HG02973 (cell line): ENCODE data around the gene MIB2.
"Not testable (repeated sequence)": the region's sequence is repeated elsewhere in the genome, so short reads cannot be mapped to it uniquely, and the experiment has no call there.

Source experiments
- ATAC-seq: cut with Tn5 transposase; IDR thresholded peaks from one replicate; pipeline ENCODE4 v1.9.1; 2021; ENCODE audit warnings: moderate library complexity; ENCODE audit not compliant: unreplicated experiment

Gene MIB2

DNA sequence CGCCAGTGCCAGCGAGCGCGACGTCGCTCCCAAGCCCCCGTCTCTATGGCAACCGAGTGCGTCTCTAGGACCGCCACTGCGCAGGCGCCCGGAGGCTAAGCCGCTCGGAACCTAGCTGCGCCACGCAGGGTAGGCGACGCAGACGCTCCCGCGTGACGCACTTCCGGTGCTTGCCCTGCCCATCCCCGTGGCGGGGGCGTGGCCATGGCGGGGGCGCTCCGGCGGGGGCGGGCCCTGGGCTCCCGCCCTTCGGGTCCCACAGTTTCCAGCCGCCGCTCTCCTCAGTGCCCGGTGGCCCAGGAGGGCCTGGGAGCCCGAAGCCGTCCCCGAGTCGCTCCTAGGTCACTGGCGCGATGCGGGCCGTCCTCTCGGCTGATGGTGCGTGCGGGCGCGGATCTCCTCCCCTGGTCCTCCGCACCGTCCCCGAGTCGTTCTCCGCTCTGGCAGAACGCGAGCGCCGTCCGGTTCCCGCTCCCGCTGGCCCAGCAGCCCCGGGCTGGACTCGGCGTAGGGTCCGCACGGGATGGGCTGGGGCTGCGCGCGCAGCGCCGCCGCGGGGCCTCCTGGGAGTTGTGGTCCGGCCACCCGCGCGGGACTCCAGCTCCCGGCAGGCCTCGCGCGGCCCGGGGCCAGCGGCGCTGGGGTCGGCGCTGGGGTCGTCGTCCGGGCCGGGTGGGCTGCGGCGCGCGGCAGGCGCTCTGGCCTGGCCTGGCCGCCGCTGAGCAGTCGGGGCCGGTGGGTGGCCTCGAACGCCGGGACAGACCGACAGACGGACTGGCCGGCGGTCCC, at the start of gene MIB2:
TSS of gene MIB2 (plus strand) at position 245 of the 789 bp plus-strand sequence. CDS start 7,953 bp downstream, outside the sequence.
- peak; percentile 67 for ATAC-seq

DNA sequence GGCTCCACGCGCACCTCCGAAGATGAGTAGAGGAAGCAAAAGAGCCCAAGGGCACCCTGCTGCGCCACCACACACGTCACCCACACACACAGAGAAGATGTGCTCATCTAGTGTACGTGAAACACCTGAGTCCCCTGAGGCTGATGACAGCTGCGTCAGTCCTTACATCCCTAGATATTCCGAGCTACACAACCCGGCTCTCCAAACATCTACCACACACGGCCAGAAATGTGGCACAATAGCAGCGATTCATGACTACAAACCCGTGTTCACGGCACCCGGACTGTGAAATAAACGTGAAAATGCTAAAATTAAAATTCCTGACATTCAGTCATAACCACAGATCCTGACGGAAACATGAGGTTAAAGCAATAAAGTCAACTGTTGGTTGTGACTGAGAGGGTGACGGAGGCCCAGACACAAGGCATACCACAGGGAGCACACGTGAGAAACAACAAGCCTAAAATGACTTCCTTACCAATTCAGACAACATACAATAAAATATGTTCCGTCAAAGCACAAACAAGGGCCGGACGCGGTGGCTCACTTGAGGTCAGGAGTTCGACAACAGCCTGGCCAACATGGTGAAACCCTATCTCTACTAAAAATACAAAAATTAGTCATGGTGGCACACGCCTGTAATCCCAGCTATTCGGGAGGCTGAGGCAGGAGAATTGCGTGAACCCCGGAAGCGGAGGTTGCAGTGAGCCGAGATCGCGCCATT, 48.0 kb upstream of the MIB2 start:
- no peak for ATAC-seq

DNA sequence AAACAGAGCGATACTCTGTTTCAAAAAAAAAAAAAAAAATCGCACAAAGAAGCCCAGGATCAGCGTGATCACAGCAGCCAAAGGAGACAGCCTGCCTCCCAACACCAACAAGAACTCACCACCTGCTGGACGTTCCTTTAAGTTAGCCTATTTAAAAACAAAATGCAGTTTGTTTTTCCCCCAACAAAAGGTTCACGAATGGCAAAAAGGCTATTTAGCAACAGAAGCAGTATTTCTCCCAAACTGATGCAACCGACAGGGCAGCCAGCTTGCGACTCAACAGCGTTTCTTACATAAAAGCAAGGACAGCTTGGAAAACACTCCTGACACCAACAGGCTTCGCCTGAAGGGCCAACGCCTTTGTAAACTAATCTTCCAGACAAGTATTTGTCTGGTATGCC, 47.4 kb upstream of the MIB2 start:
- ATAC-seq = no peak

DNA sequence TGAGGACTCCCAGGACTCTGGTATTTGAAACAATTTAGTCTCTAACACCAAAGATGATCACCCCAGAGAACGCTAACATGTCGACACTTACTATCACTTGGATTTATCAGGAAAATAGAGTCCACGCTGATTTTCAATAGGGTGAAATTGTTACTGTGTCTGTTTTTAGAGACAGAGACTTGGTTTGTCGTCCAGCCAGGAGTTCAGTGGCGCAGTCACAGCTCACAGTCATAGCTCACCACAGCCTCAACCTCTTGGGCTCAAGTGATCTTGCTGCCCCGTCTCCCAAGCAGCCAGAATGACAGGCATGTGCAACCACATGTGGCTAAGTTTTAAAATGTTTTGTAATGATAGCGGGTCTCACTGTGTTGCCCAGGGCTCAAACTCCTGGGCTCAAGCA, 46.0 kb upstream of the MIB2 start:
- ATAC-seq = no peak

DNA sequence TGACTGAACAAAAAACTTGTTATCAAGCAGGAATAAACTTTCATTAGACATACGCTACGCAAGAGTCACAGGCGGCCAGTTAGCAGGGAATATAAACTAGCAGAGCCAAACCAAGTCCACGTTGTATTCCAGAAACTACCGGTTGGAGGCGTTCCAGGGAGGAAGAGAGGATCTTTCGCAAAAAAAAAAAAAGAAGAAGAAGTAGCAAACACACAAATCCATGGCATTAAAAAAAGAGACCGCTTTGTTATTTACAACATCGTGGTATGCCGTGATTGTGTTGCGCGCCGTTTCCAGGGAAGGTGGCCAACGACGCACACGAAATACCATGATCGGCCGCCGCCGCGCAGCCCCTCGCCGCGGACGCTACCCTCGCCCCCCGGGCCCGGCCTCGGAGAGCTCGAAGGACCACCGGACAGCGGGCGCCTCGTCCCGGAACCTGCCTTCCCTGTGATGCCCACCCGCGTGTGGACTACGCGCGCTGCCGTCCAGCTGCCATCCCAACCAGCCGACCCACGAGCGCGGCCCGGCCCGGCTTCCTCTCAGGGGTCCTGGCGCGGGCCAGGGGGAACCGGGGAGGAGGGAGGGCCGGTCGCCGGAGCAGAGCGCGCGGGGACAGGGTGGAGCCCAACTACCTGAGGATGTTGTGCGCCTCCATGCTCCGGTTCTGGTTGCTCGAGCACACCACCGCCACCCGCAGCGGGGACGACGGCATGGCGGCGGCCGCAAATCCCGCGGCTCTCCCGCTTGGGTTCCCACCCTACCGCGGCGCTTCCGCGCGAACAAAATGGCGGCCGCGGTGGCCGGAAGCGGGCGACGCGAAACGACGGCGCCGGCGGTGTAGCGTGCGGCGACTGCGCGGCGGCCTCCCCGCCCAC, 41.2 kb upstream of the MIB2 start:
- ATAC-seq = peak; percentile 55

DNA sequence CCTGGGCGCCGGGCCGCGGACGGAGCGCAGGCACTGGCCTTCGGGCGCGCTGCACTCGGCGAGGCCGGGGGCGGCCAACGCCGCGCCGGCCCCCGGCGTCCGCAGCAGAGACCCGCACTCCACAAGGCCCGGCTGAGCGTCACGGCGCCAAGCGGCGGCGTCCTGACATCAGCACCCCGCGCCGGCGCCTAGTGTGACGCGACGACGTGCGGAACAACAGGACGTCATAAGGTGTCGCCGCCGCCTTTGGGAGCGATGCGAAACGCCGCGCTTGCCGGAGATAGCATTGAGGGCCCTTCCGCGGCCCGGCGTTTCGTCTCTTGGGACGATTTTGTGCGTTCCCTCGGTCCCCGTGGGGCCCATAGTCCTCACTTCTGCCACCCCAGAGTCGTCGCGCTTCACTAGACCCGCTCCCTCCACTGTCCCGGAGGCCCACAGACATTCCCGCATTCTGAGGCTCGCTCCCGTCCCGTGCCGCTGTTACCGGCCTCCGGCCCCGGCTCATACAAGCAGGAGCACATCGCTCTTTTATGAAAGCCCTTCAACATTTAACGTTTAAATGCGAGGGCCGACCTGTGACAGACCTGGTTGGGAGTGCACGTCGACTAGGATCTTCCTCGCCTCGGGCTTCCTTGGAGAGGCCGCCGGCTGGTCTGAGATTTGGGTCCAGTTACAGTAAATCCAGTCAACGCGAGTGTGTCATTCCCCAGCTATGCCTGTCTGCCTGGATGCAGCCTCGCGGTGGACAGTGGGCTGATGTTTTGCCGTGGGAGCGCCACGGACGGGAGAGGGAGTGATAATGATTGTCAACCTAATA, 40.4 kb upstream of the MIB2 start, which contains the start of gene SSU72:
TSS of gene SSU72 (minus strand) at position 143 of the 817 bp plus-strand sequence. CDS start 306 bp downstream, outside the sequence.
- ATAC-seq = peak; percentile 72

DNA sequence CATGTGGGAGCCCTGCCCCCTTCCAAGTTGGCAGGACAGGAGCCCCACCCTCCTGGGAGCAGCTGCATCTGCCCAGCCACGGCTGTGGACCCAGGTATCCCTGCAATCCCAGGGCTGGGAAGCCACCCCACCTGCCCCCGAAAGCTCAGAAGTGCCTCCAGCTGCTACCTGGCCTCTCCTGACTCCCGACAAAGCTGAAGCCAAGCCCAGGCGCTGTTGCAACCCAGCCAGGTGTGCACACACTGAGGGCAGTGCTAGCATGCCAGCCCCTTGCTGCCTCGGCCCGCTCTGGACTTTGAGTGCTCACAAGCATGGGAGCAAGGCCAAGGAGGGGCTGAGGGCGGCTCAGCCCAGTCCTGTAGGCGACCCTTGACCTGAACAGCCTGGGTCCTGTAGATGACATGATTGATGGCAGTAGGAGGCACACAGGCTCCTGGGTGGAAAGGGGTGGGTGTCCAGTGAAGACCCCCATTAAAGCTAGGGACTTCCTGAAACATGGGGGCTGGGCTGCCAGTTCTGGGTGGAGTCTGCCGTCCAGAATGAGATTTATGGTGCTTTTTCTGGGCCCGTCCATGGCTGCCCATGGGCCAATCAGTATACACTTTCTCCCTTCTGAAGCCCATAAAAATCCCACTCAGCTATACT, 37.8 kb upstream of the MIB2 start:
- ATAC-seq = no peak

DNA sequence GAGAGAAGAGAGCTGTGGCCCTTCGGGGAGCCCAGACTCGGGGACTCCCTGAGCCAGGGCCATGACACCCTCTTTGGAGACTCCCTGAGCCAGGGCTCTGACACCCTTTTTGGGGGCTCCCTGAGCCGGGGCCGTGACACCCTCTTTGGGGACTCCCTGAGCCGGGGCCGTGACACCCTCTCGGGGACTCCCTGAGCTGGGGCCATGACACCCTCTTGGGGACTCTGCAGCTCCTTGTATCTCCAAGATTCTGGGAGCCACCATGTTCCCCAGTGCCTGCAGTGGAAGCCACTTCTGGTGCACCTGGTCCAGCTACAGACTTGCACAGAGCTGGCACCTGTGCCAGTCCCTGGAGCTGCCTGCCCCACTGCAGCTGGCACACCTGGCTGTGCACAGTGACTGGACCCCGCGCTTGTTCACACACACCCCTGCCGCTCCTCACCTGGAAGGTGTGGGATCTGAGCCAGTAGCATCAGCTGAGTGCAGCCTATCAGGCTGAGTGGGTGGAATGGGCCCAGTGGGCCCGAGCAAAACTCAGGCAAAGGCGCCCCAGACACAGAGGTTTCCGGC, 36.8 kb upstream of the MIB2 start:
- no peak for ATAC-seq

DNA sequence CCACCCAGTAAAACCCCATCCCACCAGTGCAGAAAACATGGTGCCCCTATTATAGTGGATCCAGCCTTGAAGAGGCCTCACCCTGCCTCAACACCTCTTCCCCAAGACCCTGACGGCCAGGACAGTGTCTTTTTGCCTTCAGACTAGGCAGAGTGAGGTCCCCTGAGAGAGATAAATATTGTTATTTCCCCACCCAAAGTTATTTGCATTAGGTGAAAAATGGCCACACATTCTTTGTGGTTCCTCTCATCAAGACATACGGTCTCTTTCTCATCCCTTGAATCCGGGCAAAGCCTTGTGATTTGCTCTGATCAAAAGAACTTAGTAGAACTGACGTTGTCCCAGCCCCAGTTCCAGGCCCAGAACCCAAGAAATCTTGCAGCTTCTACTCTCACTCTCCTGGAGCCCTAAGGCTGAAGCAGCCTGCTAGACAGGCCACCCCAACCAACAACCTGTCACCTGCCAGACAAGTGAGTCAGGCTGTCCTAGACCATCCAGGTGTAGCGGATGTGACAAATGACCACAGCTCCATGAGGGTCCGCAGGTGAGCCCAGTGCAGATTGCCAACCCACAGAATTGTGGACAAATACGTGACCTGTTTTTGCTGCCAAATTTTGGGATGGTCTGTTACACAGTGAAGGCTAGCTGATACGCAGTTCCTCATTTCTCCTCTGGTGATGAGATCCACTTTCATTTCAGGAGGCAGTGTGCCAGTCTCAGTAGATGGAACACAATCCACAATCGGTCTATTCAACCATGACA, 32.5 kb upstream of the MIB2 start:
- no peak for ATAC-seq

DNA sequence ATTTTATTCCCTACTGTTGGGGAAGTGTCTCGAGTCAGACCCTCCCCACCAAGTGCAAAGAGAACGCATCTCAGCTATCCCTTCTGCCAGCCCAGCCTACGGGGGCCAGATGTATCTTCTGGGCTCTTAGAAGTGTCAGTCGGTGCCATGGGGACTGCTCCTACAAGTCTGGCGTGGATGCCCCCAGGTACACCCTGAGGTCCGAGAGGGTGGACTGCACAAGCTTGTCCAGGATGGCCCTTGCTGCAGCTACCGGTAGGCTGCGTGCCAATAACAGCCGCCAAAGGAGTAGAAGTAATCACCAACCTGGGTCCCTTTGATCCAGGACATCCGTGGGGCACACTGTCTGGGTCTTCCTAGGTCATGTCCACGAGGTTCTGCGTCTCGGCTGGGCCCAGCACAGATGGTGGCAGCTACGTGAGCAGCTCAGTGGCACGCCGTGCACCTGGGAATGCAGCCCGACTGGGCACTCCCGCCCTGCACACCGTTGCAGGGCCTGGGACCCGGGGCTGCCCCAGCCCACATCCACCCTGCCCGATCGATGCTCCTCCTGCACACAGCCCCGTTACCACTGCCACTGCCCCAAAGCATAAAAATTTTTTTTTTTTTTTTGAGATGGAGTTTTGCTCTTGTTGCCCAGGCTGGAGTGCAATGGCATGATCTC, 31.8 kb upstream of the MIB2 start:
- ATAC-seq = no peak

DNA sequence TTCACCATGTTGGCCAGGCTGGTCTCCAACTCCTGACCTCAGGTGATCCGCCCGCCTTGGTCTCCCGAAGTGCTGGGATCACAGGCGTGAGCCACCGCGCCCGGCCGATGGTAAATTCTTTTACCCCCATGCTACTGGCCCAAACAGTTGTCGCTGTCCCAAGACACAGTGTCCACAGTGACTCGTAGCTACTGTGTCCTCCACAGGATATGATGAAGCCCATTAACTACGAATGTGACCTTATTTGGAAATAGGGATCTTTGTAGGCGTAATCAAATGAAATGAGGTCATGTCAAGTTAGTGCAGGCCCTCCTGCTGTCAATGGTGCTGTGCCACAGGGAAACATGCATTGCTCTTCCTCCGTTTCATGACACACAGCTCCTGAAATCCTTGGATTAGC, 23.8 kb upstream of the MIB2 start:
- no peak for ATAC-seq

DNA sequence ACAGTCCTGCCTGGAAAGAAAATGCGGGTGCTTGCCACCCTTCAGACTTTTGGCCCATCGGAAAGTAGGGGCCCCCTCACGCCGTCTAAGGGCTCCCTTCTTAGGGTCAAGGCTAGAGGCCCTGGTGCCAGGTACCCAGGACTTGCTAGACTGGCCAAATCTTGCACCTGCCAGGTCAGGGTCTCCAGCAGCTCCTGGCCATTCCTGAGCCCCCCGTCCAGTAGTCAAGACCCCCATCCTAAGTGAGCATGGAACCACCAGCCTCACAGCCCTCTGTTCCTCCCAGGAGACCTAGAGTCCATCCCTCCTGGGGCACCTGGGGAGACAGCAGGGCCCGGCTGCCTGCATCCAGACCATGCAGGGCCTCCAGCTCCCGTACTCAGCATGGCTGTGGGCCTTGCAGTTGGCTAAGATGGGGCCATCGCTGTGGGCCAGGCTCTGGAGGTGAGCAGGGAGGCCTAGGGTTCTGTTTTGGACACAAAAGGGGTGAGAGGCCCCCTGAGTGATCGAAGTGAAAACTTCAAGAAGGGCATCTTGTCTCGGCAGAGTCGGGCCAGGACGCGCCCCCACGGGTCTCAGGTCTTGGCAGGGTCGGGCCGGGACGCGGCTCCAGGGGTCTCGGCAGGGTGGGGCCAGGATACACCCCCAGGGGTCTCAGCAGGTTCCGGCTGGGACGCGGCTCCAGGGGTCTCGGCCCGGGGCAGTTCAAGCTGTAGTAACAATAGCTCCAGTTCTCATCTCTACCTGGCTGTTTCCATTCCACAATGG, 21.3 kb upstream of the MIB2 start:
- no peak for ATAC-seq

DNA sequence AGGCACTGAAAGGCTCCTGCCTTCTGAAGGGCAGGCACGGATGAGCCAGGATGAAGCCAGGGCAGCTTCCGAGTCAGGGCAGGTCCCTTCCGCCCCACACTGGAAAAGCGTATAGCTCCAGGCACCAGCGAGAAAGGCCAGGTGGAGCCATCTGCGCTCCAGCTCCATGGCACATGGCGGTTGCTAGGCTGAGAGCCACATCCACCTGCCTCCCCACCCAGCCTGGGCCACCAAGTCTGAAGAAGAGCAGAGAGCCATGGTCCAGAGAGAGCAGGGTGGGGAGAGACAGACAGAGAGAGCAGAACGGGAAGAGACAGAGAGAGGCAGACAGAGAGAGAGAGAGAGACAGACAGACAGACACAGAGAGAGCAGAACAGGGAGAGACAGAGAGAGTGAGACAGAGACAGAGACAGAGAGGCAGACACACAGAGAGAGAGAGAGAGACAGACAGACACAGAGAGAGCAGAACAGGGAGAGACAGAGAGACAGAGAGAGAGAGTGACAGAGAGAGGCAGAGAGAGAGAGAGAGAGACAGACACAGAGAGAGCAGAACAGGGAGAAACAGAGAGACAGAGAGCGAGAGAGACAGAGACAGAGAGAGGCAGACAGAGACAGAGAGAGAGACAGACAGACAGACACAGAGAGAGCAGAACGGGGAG, 20.6 kb upstream of the MIB2 start:
- ATAC-seq = no peak

DNA sequence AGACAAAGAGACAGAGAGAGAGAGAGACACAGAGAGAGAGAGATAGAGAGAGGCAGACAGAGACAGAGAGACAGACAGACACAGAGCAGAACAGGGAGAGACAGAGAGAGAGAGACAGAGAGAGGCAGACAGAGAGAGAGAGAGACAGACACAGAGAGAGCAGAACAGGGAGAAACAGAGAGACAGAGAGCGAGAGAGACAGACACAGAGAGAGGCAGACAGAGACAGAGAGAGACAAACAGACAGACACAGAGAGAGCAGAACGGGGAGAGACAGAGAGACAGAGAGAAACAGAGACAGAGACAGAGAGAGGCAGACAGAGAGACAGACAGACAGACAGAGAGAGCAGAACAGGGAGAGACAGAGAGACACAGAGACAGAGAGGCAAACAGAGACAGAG, 20.0 kb upstream of the MIB2 start:
- ATAC-seq = not testable (repeated sequence)

DNA sequence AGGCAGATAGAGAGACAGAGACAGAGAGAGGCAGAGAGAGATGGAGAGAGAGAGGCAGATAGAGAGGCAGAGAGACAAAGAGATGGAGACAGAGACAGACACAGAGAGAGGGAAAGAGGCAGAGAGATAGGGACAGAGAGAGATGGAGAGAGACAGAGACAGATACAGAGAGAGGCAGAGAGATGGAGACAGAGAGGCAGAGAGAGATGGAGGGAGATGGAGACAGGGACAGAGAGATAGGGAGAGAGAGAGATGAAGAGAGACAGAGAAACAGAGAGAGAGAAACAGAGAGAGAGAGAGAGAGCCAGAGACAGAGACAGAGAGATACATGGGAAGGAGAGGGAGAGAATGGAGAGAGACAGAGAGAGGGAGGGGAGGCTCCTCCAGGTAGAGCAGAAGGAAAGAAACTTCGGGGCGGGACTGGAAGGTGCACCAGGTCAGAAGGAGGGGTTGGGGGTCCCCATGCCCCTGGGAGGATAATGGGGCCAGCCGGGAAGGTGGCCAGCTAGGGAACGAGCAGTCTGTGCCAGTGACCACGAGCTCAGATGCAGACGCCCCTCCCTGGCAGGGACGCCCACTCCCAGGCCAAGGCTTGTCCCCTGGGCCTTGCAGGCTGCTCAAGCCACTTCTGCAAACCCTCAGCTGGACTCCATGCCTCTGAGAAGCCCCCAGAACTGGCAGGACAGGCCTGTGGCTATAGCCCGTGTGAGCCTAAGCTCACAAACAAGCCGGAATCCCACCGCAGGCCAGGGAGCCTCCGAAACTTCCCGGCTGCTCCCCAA, 18.6 kb upstream of the MIB2 start:
- no peak for ATAC-seq

DNA sequence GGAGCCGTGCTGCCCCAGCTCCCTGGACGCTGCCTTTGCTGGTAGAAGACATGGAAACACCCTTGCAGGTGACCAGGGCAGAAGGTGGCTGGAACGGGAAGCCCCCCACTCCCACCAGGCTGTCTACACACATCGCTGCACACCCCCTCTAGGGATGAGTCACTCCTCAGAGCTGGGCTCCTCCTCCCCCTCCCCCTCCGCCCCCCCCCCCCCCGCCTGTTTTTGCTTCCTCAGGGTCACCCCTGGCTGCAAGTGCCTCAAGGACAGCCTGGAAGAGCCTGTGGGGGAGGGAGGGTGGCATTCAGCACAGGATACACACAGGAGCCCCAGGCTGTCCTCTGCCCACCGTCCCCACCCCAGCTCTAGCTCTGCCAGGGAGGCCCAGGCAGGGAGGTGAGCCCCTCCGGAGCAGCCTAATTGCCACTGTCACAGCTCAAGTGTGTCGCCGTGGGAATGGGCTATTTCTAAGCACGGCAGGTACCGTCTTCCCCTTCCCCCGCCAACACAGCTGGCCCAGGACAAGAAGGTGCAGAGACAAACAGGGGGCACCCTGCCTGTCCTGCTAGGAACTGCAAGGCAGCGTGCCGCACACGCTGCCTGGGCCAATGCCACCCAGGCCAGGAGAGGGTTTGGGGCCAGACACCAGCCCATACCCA, 17.9 kb upstream of the MIB2 start:
- ATAC-seq = no peak
